Midbrain (tissue), 1 donor: ENCODE results near the gene CISD1.

Experiments
- DNase-seq: peaks from one replicate; lab custom pipeline; 2025; lab: John Stamatoyannopoulos, UW

CISD1 gene

GRCh38 chr10:58311026-58311425 lies 42.1 kb downstream of the CISD1 start:
- DNase-seq: no peak

GRCh38 chr10:58316874-58317273 lies 47.9 kb downstream of the CISD1 start:
- DNase-seq: no peak

GRCh38 chr10:58318346-58318745 lies 49.4 kb downstream of the CISD1 start:
- DNase-seq: no peak

GRCh38 chr10:58319599-58319998 lies 50.6 kb downstream of the CISD1 start:
- peak; percentile 3 for DNase-seq

GRCh38 chr10:58320351-58321049 lies 51.5 kb downstream of the CISD1 start:
- DNase-seq: no peak

GRCh38 chr10:58322072-58322834 lies 53.3 kb downstream of the CISD1 start:
- no peak for DNase-seq

- no peak for DNase-seq
These were observed 53.9 kb downstream of the CISD1 start for GRCh38 chr10:58322835-58323209.

GRCh38 chr10:58326967-58327381 lies 58.0 kb downstream of the CISD1 start:
- no peak for DNase-seq

- DNase-seq: no peak
These were observed 59.3 kb downstream of the CISD1 start for GRCh38 chr10:58328233-58328632.

GRCh38 chr10:58330431-58330830 lies 61.5 kb downstream of the CISD1 start:
- DNase-seq: no peak

GRCh38 chr10:58331646-58332045 lies 62.7 kb downstream of the CISD1 start:
- DNase-seq: no peak

- peak; percentile 84 for DNase-seq
These were observed 65.9 kb downstream of the CISD1 start, which contains the start of gene UBE2D1 for GRCh38 chr10:58334817-58335305. Gene UBE2D1, plus strand, starts transcription at chr10:58335006. Its CDS starts 196 bp downstream, at chr10:58335202.

- peak; percentile 31 for DNase-seq
These were observed 66.5 kb downstream of the CISD1 start for GRCh38 chr10:58335306-58336005.

GRCh38 chr10:58336242-58336641 lies 67.3 kb downstream of the CISD1 start:
- DNase-seq: no peak
